OCI-LY7 (cell line): ENCODE measurements around the gene SLC6A18.

Source experiments
- CTCF ChIP-seq: fragments of 200-600 bp; sonication (generic); conservative IDR thresholded peaks from 2 replicates; pipeline ENCODE4 v1.5.1; 2014; ENCODE audit warnings: mild to moderate bottlenecking, antibody characterized with exemption, low read length, moderate library complexity, mixed read lengths
- EZH2phosphoT487 ChIP-seq: fragments of 200-600 bp; sonication (generic); IDR thresholded peaks from 2 replicates; pipeline ENCODE4 v1.6.1; 2018; ENCODE audit warnings: low read depth, borderline replicate concordance, mild to moderate bottlenecking, mixed run types, antibody characterized with exemption, low read length, moderate library complexity, mixed read lengths

GRCh38 chr5:1219098-1219767 is 5.9 kb upstream of the SLC6A18 start:
- TF ChIP-seq CTCF (no peak), EZH2phosphoT487 (no peak)
